ENCODE data around the gene DEFB115. TPM values are rescaled to one million over a fixed set of nuclear protein-coding genes. Genes with fewer than 3 reads are reported as not detected.

Gene DEFB115, protein sequence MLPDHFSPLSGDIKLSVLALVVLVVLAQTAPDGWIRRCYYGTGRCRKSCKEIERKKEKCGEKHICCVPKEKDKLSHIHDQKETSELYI
- not detected for total RNA-seq
- long read RNA-seq, result 0 reads

DNA sequence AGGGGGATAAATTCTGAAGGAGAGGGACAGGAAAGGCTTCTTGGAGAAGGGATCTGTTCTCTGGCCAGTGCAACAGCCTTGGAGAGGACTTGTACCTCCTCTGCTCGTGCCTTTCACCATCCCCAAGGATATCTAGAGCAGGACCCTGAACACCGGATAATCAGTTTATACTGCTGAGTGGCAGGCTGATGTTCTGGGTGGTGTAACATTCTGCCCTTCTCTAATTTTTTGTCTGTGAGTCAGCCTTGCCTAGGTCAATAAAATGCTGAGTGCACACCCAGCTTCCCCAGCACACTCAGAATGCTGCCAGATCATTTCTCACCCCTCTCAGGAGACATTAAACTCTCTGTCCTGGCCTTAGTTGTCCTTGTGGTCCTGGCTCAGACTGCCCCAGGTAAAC, at the start of gene DEFB115:
TSS of gene DEFB115 (plus strand) at position 301 of the 400 bp plus-strand sequence. CDS start at position 301, 0 bp downstream.
- H3K4me3 ChIP-seq, result no peak within 1 kb of the TSS
- no peaks in the 10 kb centered on the region for H3K9me3 ChIP-seq
- 44% methylated on average over 2 of the region's 2 CpGs for WGBS (ENCODE audit: insufficient coverage, low coverage, low lambda C conversion rate, missing lambda C conversion rate)
- H3K27me3 ChIP-seq, result no peaks in the 10 kb centered on the region
- H3K27ac ChIP-seq, result no peak within 1 kb of the TSS
- intact Hi-C loops (cut with DNase I), result no loop called here
- DNase-seq (no peak), ATAC-seq (no peak)
- H3K4me1 ChIP-seq, result no peaks in the 10 kb centered on the region
- no peaks in the 10 kb centered on the region for H3K36me3 ChIP-seq
- no peak for TF ChIP-seq POLR2A (IDR thresholded peaks at IDR 0.05)
- TF ChIP-seq CTCF (IDR thresholded peaks at IDR 0.05), result no peak

DNA sequence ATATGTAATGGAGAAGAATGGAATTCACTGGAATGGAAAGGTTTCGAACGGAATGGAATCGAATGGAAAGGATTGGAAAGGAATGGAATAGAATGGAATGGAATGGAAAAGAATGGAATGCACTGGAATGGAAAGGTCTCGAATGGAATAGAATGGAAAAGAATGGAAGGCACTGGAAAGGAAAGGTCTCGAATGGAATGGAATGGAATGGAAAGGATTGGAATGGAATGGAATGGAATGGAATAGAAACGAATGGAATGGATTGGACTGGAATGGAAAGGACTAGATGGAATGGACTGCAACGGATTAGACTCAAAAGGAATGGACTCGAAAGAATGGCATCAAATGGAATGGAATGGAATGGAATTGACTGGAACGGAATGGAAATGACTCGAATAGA, 20.5 kb upstream of the DEFB115 start:
- TF ChIP-seq CTCF (IDR thresholded peaks at IDR 0.05) (no peak), POLR2A (IDR thresholded peaks at IDR 0.05) (no peak)
- Histone ChIP-seq H3K36me3 (no peaks in the 10 kb centered on the region), H3K4me1 (no peaks in the 10 kb centered on the region), H3K27me3 (no peaks in the 10 kb centered on the region), H3K27ac (no peak overlapping the region), H3K9me3 (peaks cover 0 to 43% (median 0%) of the 10 kb centered on the region in 4 donors), H3K4me3 (no peak overlapping the region)
- WGBS (ENCODE audit: insufficient coverage, low coverage, low lambda C conversion rate, missing lambda C conversion rate), result 62% methylated on average over 10 of the region's 10 CpGs
- intact Hi-C loops (cut with DNase I), result no loop called here
- ATAC-seq, result no peak
- DNase-seq, result no peak

DNA sequence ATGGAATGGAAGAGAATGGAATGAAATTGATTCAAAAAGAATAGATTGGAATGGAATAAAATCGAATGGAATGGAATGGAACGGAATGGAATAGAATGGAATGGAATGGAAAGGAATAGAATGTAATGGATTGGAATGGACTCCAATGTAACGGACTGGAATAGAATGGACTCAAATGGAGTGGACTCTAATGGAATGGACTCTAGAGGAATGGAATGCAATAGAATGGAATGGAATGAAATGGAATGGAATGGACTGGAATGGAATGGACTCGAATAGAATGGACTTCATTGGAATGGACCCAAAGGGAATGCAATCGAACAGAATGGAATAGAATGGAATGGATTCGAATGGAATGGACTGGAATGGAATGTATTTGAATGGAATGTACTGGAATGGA, 19.7 kb upstream of the DEFB115 start:
- 40% methylated on average over 6 of the region's 6 CpGs for WGBS (ENCODE audit: insufficient coverage, low coverage, low lambda C conversion rate, missing lambda C conversion rate)
- H3K27me3 ChIP-seq, result no peaks in the 10 kb centered on the region
- H3K4me3 ChIP-seq, result no peak overlapping the region
- no peaks in the 10 kb centered on the region for H3K36me3 ChIP-seq
- ATAC-seq (no peak), DNase-seq (no peak)
- TF ChIP-seq POLR2A (IDR thresholded peaks at IDR 0.05), result no peak
- no peak for TF ChIP-seq CTCF (IDR thresholded peaks at IDR 0.05)
- intact Hi-C loops (cut with DNase I), result no loop called here
- H3K4me1 ChIP-seq, result no peaks in the 10 kb centered on the region
- H3K9me3 ChIP-seq, result peaks cover 0 to 47% (median 0%) of the 10 kb centered on the region in 4 donors
- no peak overlapping the region for H3K27ac ChIP-seq

DNA sequence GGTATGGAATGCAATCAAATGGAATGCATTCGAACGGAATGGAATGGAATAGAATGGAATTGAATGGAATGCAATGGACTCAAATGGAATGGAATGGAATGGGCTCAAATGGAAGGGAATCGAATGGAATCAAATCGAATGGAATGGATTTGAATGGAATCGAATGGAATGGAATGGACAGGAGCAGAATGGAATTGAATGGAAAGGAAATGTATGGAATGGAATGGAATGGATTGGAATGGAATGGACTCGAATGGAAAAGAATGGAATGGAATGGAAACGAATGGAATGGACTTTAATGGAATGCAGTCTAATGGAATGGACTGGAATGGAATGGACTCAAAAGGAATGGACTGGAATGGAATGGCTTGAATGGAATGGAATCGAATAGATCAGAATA, 18.3 kb upstream of the DEFB115 start:
- peaks cover 0 to 40% (median 4%) of the 10 kb centered on the region in 4 donors for H3K9me3 ChIP-seq
- WGBS (ENCODE audit: insufficient coverage, low coverage, low lambda C conversion rate, missing lambda C conversion rate), result 29% methylated on average over 8 of the region's 8 CpGs
- DNase-seq (no peak), ATAC-seq (no peak)
- intact Hi-C loops (cut with DNase I), result no loop called here
- TF ChIP-seq CTCF (IDR thresholded peaks at IDR 0.05), result no peak
- no peak for TF ChIP-seq POLR2A (IDR thresholded peaks at IDR 0.05)
- no peak overlapping the region for H3K4me3 ChIP-seq
- H3K27ac ChIP-seq, result no peak overlapping the region
- H3K27me3 ChIP-seq, result no peaks in the 10 kb centered on the region
- H3K4me1 ChIP-seq, result no peaks in the 10 kb centered on the region
- H3K36me3 ChIP-seq, result no peaks in the 10 kb centered on the region

- Histone ChIP-seq H3K27me3 (no peaks in the 10 kb centered on the region), H3K36me3 (no peaks in the 10 kb centered on the region), H3K4me1 (no peaks in the 10 kb centered on the region), H3K9me3 (no peaks in the 10 kb centered on the region), H3K4me3 (no peak overlapping the region), H3K27ac (no peak overlapping the region)
- DNase-seq (no peak), ATAC-seq (no peak)
- TF ChIP-seq CTCF (IDR thresholded peaks at IDR 0.05) (no peak), POLR2A (IDR thresholded peaks at IDR 0.05) (no peak)
- intact Hi-C loops (cut with DNase I), result no loop called here
- 12% methylated on average over 3 of the region's 3 CpGs for WGBS (ENCODE audit: insufficient coverage, low coverage, low lambda C conversion rate, missing lambda C conversion rate)
Measured at GRCh38 chr20:31256959-31257358, 505 bp upstream of the DEFB115 start.

Measured in right lobe of liver (tissue), 6 donors.